CD4-positive, alpha-beta T cell (primary cell): ENCODE data around the gene RGCC. TPM values are rescaled to one million over a fixed set of nuclear protein-coding genes. Genes with fewer than 3 reads are reported as not detected.

Source experiments
- ATAC-seq: fragments of 200-7000 bp; cut with Tn5 transposase; one replicate; pipeline ENCODE4 v1.10.0; 2022; ENCODE audit warnings: mild to moderate bottlenecking; ENCODE audit not compliant: poor library complexity
- CTCF ChIA-PET: fragments of 350-600 bp; sonication (Branson Sonifier 250); formaldehyde crosslinking; loops from one replicate; lab custom pipeline; 2021; ENCODE audit warnings: antibody characterized with exemption, inconsistent platforms; lab: Charles Lee
- POLR2A ChIA-PET: fragments of 350-600 bp; sonication (Branson Sonifier 250); formaldehyde crosslinking; loops from one replicate; lab custom pipeline; 2021; ENCODE audit warnings: antibody characterized with exemption, inconsistent platforms; lab: Charles Lee
- DNase-seq, 14 experiments: peaks; one replicate each; pipeline ENCODE4 v3.0.0-alpha.2; 2013 to 2020; ENCODE audit warnings: mixed read lengths in 2 of 14
- H3K27ac ChIP-seq, 2 donors: one replicate each; pipeline versions ENCODE4 v1.5.1 to v1.7.0; 2013; ENCODE audit warnings: low read length in 2 of 2, low read depth in 1 of 2, mild to moderate bottlenecking in 1 of 2
- H3K27me3 ChIP-seq, 2 experiments: 1 replicate in 1 of 2; 2 replicates in 1 of 2; pipeline versions ENCODE4 v1.6.1 to v1.7.0; 2013; ENCODE audit warnings: low read length in 2 of 2, control low read depth in 1 of 2, mild to moderate bottlenecking in 1 of 2, moderate library complexity in 1 of 2; ENCODE audit not compliant: insufficient read depth in 2 of 2, control insufficient read depth in 1 of 2
- H3K36me3 ChIP-seq: one replicate; pipeline ENCODE4 v1.6.1; 2013; ENCODE audit warnings: low read length, control low read depth; ENCODE audit not compliant: insufficient read depth
- H3K4me1 ChIP-seq: one replicate; pipeline ENCODE4 v1.6.1; 2013; ENCODE audit warnings: low read length, control low read depth; ENCODE audit not compliant: insufficient read depth
- H3K4me3 ChIP-seq: one replicate; pipeline ENCODE4 v1.5.1; 2013; ENCODE audit warnings: mild to moderate bottlenecking, low read length, moderate library complexity
- H3K9me3 ChIP-seq, 2 experiments: 1 replicate in 1 of 2; 2 replicates in 1 of 2; pipeline versions ENCODE4 v1.6.1 to v1.7.0; 2013; ENCODE audit warnings: low read length in 2 of 2, mild to moderate bottlenecking in 2 of 2, control low read depth in 1 of 2, moderate library complexity in 1 of 2; ENCODE audit not compliant: control insufficient read depth in 1 of 2, insufficient read depth in 1 of 2
- H3K27ac Mint-ChIP-seq: one replicate; pipeline ENCODE4 v1.8.0; 2020; ENCODE audit warnings: mixed read lengths
- H3K27me3 Mint-ChIP-seq: one replicate; pipeline ENCODE4 v1.8.0; 2021; ENCODE audit warnings: mixed read lengths
- H3K36me3 Mint-ChIP-seq: one replicate; pipeline ENCODE4 v1.8.0; 2021; ENCODE audit warnings: low read depth, mixed read lengths
- H3K4me1 Mint-ChIP-seq: one replicate; pipeline ENCODE4 v1.8.0; 2021; ENCODE audit warnings: low read depth, mixed read lengths
- H3K4me3 Mint-ChIP-seq: one replicate; pipeline ENCODE4 v1.8.0; 2020; ENCODE audit warnings: mild to moderate bottlenecking, mixed read lengths
- H3K9me3 Mint-ChIP-seq: one replicate; pipeline ENCODE4 v1.8.0; 2020; ENCODE audit warnings: mixed read lengths
- intact Hi-C, 2 experiments: fragments of 100-400 bp; cut with DNase I in 1 of 2; cut with micrococcal nuclease in 1 of 2; formaldehyde crosslinking; loops; one replicate each; pipeline versions ENCODE4 v1.15.1 to v1.9.0; 2023 to 2025; cut with DNase I, micrococcal nuclease
- total RNA-seq, 174 experiments: library from RNA in 2 of 174; stranded (reverse) in 2 of 174; gene quantifications; one replicate each; pipeline ENCODE4 v1.2.3 and lab custom pipeline; 2021 to 2026
- TF ChIP-seq, protein P1 (sequence below): fragments of 200-600 bp; IDR thresholded peaks from one replicate; pipeline ENCODE4 v1.8.0; 2022; ENCODE audit warnings: antibody characterized with exemption, mild to moderate bottlenecking

Gene RGCC
- total RNA-seq, 2 experiments from 2014 or later = 752 to 758 TPM

DNA sequence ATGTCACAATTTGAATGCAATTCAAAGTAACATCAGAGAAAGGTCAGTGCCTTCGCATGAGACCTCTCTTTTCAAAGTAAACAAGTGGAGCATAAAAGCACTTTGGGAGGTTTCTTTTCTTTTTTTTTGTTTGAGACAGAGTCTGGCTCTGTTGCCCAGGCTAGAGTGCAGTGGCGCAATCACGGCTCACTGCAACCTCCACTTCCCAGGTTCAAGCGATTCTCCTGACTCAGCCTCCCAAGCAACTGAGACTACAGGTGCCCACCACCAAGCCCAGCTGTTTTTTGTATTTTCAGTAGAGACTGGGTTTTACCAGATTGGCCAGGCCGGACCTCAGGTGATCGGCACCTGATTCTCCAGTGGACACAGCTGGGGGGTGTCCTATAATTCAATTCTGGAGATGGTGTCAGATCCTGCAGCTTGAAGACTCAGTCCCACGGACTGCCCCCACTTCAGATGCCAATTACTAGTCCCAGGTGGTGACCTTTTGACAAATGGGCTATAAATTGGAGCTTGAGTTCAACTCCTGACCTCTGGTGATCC, 57.6 kb downstream of the RGCC start:
- no peak overlapping the region for H3K27ac Mint-ChIP-seq
- CTCF ChIA-PET = no interaction called here
- POLR2A ChIA-PET = no interaction called here
- no peaks in the 10 kb centered on the region for H3K36me3 Mint-ChIP-seq
- H3K4me1 Mint-ChIP-seq = no peaks in the 10 kb centered on the region
- no peaks in the 10 kb centered on the region for H3K9me3 Mint-ChIP-seq
- no peak overlapping the region for H3K4me3 ChIP-seq
- no peak for ATAC-seq
- no peak for DNase-seq
- H3K9me3 ChIP-seq = no peaks in the 10 kb centered on the region
- H3K27me3 ChIP-seq = no peaks in the 10 kb centered on the region
- H3K27me3 Mint-ChIP-seq = no peaks in the 10 kb centered on the region
- TF ChIP-seq, protein P1, sequence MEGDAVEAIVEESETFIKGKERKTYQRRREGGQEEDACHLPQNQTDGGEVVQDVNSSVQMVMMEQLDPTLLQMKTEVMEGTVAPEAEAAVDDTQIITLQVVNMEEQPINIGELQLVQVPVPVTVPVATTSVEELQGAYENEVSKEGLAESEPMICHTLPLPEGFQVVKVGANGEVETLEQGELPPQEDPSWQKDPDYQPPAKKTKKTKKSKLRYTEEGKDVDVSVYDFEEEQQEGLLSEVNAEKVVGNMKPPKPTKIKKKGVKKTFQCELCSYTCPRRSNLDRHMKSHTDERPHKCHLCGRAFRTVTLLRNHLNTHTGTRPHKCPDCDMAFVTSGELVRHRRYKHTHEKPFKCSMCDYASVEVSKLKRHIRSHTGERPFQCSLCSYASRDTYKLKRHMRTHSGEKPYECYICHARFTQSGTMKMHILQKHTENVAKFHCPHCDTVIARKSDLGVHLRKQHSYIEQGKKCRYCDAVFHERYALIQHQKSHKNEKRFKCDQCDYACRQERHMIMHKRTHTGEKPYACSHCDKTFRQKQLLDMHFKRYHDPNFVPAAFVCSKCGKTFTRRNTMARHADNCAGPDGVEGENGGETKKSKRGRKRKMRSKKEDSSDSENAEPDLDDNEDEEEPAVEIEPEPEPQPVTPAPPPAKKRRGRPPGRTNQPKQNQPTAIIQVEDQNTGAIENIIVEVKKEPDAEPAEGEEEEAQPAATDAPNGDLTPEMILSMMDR = no peak
- no peak overlapping the region for H3K4me3 Mint-ChIP-seq
- intact Hi-C loops = loop anchor here in 1 of 2 experiments (5.0 kb wide), 1 partner anchor 42 kb away; no protein-coding TSS in a partner anchor
- peaks cover 3% of the 10 kb centered on the region for H3K4me1 ChIP-seq
- no peak overlapping the region for H3K27ac ChIP-seq
- H3K36me3 ChIP-seq = no peaks in the 10 kb centered on the region

DNA sequence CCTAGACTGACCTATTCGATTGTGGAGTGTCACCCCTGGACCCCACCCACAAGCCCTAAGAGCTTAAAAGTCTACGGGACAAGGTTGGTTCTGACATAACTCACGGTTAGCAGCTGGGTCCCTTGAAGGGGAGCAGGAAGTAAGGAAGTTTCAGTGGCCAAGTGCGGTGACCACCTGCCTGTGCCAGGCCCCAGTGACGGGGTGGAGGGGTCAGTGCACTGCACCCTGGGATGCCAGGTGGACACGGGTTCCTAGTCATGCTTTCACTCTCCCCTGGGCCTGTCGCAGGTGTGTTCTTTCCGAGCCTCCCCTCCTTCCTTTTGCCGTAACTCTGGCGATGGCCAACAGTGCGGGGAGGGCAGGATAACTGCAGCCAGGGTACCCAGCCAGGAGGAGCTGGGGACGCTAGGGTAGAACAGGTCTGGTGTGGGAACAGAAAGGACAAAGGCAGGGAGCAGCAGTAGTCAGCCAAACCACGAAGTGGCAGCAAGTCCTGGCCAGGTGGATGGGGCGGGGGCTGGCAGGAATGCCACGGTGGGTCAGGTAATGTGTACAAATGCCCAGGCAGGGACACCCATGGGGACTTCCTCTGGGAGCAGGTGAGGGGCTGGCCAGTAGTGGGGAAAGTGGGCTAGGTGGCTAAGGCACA, 58.3 kb downstream of the RGCC start:
- POLR2A ChIA-PET = no interaction called here
- ATAC-seq (no peak), DNase-seq (no peak)
- no peaks in the 10 kb centered on the region for H3K4me1 Mint-ChIP-seq
- intact Hi-C loops = no loop called here
- no peaks in the 10 kb centered on the region for H3K36me3 Mint-ChIP-seq
- Histone ChIP-seq H3K4me1 (peaks cover 3% of the 10 kb centered on the region), H3K36me3 (no peaks in the 10 kb centered on the region), H3K27ac (no peak overlapping the region), H3K9me3 (no peaks in the 10 kb centered on the region), H3K4me3 (no peak overlapping the region), H3K27me3 (no peaks in the 10 kb centered on the region)
- CTCF ChIA-PET = no interaction called here
- TF ChIP-seq, protein P1 = no peak
- no peaks in the 10 kb centered on the region for H3K9me3 Mint-ChIP-seq
- no peak overlapping the region for H3K27ac Mint-ChIP-seq
- H3K4me3 Mint-ChIP-seq = no peak overlapping the region
- no peaks in the 10 kb centered on the region for H3K27me3 Mint-ChIP-seq

DNA sequence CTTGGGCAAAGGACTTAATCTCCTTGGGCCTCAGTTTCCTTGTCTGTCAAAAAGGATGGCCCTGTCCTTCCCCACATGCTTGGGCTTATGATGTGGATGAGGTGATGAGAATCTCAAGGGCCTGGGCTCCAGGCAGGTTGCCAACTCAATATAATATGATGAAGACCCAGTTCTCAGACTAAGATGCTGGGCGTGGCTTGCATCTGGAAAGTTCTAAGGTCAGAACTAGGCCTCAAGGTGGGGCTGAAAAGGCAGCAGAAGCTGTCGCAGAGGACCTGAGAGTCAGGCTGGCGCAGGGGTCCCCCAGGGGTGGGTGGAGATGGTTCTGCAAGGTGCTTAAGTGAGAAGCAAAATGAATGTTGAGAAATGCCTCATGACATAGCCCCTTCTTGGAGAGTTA, 58.8 kb downstream of the RGCC start:
- Mint-ChIP-seq H3K4me3 (no peak overlapping the region), H3K36me3 (no peaks in the 10 kb centered on the region), H3K27me3 (no peaks in the 10 kb centered on the region), H3K9me3 (no peaks in the 10 kb centered on the region), H3K4me1 (no peaks in the 10 kb centered on the region), H3K27ac (no peak overlapping the region)
- DNase-seq = no peak
- H3K9me3 ChIP-seq = no peaks in the 10 kb centered on the region
- intact Hi-C loops = no loop called here
- ChIA-PET POLR2A (no interaction called here), CTCF (no interaction called here)
- H3K4me1 ChIP-seq = peaks cover 3% of the 10 kb centered on the region
- H3K27me3 ChIP-seq = no peaks in the 10 kb centered on the region
- no peak overlapping the region for H3K27ac ChIP-seq
- ATAC-seq = no peak
- H3K4me3 ChIP-seq = no peak overlapping the region
- TF ChIP-seq, protein P1 = no peak
- H3K36me3 ChIP-seq = no peaks in the 10 kb centered on the region
